Measurements from ENCODE around the gene IGSF9.

GRCh38 chr1:159879136-159879535 is 66.3 kb downstream of the IGSF9 start:
- no peak for TF ChIP-seq CTCF (IDR thresholded peaks at IDR 0.05; ENCODE audit: poor library complexity, severe bottlenecking)
- no peak for TF ChIP-seq EZH2 (IDR thresholded peaks at IDR 0.05; ENCODE audit: borderline replicate concordance, insufficient read depth, low read length, poor library complexity, severe bottlenecking)
- TF ChIP-seq TAF1 (IDR thresholded peaks at IDR 0.05; ENCODE audit: low read depth), result no peak
- no peak for TF ChIP-seq POLR2AphosphoS5 (IDR thresholded peaks at IDR 0.05)
- no peak for TF ChIP-seq MXI1 (conservative IDR thresholded peaks at IDR 0.05; ENCODE audit: poor library complexity, severe bottlenecking)
- TF ChIP-seq REST (IDR thresholded peaks at IDR 0.05; ENCODE audit: borderline replicate concordance), result no peak
- TF ChIP-seq SMC3 (conservative IDR thresholded peaks at IDR 0.05; ENCODE audit: poor library complexity), result no peak

All from neural cell (in vitro differentiated cells).